Lower leg skin (tissue), 4 donors: ENCODE data around the gene TMEM145. TPM values are rescaled to one million over a fixed set of nuclear protein-coding genes. Genes with fewer than 3 reads are reported as not detected.

Experiments
- DNase-seq, 2 donors: peaks; one replicate each; pipeline ENCODE4 v3.0.0-alpha.2; 2019; ENCODE audit warnings: low spot score in 2 of 2
- H3K4me3 ChIP-seq: fragments of 200-600 bp; sonication (generic); 2 replicates; pipeline ENCODE4 v1.5.1; 2017; ENCODE audit warnings: mild to moderate bottlenecking, low read depth; ENCODE audit not compliant: poor library complexity, severe bottlenecking
- POLR2A ChIP-seq, 2 donors: fragments of 450-650 bp; IDR thresholded peaks; one replicate each; pipeline ENCODE4 v1.6.1; 2016 to 2017; ENCODE audit warnings: antibody characterized with exemption in 2 of 2, mild to moderate bottlenecking in 1 of 2, moderate library complexity in 1 of 2
- WGBS, 2 donors: methylation state at CpG; one replicate each; pipeline ENCODE4 v1.1.5; 2018; 5-methylcytosine and 5-hydroxymethylcytosine counted together
- intact Hi-C: fragments of 100-400 bp; cut with DNase I; formaldehyde crosslinking; loops from one replicate; pipeline ENCODE4 v1.15.0; 2023; ENCODE audit warnings: low total_unique reads
- microRNA-seq, 2 donors: library from miRNA; unstranded; fragments of <30 nt; microRNA quantifications; one replicate each; pipeline ENCODE4, GENCODE V29; 2016; ENCODE audit warnings: borderline replicate concordance in 2 of 2, borderline number of aligned reads in 1 of 2
- total RNA-seq, 4 donors: library from RNA; depleted of rRNA; stranded (reverse); fragments of >200 nt; gene quantifications; one replicate each; pipeline ENCODE4 v1.1.0, GENCODE V29; 2016
- TF ChIP-seq, protein P1 (sequence below), 3 donors: fragments of 450-650 bp; IDR thresholded peaks; one replicate each; pipeline ENCODE4 v1.5.1; 2016; ENCODE audit warnings: antibody characterized with exemption in 3 of 3, mild to moderate bottlenecking in 3 of 3, moderate library complexity in 2 of 3

Gene TMEM145
- total RNA-seq, 4 donors from 2014 or later = 0.88 TPM; not detected in 3

DNA sequence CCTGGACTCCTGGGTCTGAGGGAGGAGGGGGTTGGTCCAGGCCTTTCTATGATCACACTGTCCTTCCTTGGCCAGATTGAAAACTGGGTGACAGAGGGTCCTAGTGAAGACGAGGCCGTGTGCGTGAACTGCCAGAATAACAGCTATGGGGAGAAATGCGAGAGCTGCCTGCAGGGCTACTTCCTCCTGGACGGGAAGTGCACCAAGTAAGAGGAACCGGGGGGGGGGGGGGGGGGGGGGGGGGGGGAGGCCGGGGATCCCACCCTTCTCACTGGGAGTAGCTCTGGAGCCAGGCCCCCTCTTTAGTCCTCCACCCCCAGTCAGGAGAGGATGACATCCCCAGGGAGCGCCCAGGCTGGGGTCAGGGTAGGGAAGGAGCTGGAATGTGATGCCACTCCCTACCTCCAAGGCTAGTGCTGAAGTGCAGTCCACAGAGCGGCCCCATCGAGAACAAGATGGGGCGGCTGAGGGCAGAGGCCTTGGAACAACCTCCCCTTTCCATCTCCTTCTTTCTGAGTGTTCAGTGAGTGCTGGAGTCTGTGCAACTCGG lies 57.6 kb downstream of the TMEM145 start:
- H3K4me3 ChIP-seq = no peak overlapping the region
- no peak for TF ChIP-seq POLR2A (IDR thresholded peaks at IDR 0.05)
- TF ChIP-seq, protein P1, sequence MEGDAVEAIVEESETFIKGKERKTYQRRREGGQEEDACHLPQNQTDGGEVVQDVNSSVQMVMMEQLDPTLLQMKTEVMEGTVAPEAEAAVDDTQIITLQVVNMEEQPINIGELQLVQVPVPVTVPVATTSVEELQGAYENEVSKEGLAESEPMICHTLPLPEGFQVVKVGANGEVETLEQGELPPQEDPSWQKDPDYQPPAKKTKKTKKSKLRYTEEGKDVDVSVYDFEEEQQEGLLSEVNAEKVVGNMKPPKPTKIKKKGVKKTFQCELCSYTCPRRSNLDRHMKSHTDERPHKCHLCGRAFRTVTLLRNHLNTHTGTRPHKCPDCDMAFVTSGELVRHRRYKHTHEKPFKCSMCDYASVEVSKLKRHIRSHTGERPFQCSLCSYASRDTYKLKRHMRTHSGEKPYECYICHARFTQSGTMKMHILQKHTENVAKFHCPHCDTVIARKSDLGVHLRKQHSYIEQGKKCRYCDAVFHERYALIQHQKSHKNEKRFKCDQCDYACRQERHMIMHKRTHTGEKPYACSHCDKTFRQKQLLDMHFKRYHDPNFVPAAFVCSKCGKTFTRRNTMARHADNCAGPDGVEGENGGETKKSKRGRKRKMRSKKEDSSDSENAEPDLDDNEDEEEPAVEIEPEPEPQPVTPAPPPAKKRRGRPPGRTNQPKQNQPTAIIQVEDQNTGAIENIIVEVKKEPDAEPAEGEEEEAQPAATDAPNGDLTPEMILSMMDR (IDR thresholded peaks at IDR 0.05) = no peak
- WGBS, 2 donors = 52 to 75% methylated on average over 9 to 11 of the region's 12 CpGs
- intact Hi-C loops = no loop called here
- no peak for DNase-seq

Small RNA genes lying within 50 kb of the gene (microRNA-seq; reads per million reads assigned to microRNA genes)
- 0 reads per million in 2 donors for gene MIR8077

Other genes with a start within 250 kb of the TMEM145 start
- gene GRIK5, start 243.1 kb upstream of the TMEM145 start, total RNA-seq = 1 to 10 TPM in 1 of 4 donors, under 1 TPM in 3; 0.11 to 1.4 (median 0.82) TPM
- gene ZNF574, start 237.1 kb upstream of the TMEM145 start, total RNA-seq = 10 to 100 TPM; 28.4 to 52.1 (median 30.8) TPM
- gene POU2F2, start 180.9 kb upstream of the TMEM145 start, total RNA-seq = 1 to 10 TPM in 2 of 4 donors, under 1 TPM in 2; 0.67 to 3.8 (median 1.0) TPM
- gene DEDD2, start 95.6 kb upstream of the TMEM145 start, total RNA-seq = 100 to 1,000 TPM in 2 of 4 donors, 10 to 100 TPM in 2; 82.9 to 135 (median 93.5) TPM
- gene ZNF526, start 93.0 kb upstream of the TMEM145 start, total RNA-seq = 10 to 100 TPM in 1 of 4 donors, 1 to 10 TPM in 3; 6.9 to 10.7 (median 8.6) TPM
- 10 to 100 TPM; 31.4 to 42.0 (median 34.1) TPM for gene GSK3A, start 70.7 kb upstream of the TMEM145 start, total RNA-seq
- gene ERF, start 58.2 kb upstream of the TMEM145 start, total RNA-seq = 10 to 100 TPM; 29.9 to 44.0 (median 36.9) TPM
- 10 to 100 TPM; 57.8 to 90.0 (median 59.0) TPM for gene CIC, start 44.1 kb upstream of the TMEM145 start, total RNA-seq
- under 1 TPM in 3 of 4 donors, not detected in 1; 0.23 to 0.30 (median 0.29) TPM for gene PRR19, start 11.2 kb upstream of the TMEM145 start, total RNA-seq
- gene PAFAH1B3, start 10.7 kb upstream of the TMEM145 start, total RNA-seq = 10 to 100 TPM in 3 of 4 donors, 1 to 10 TPM in 1; 4.3 to 18.4 (median 14.0) TPM
- 10 to 100 TPM in 3 of 4 donors, 1 to 10 TPM in 1; 6.1 to 14.1 (median 12.0) TPM for gene MEGF8, start 12.3 kb downstream of the TMEM145 start, total RNA-seq
- gene CNFN, start 77.0 kb downstream of the TMEM145 start, total RNA-seq = 100 to 1,000 TPM; 359 to 606 (median 493) TPM
- 10 to 100 TPM; 20.9 to 96.9 (median 55.9) TPM for gene LIPE, start 114.1 kb downstream of the TMEM145 start, total RNA-seq
- under 1 TPM in 1 of 4 donors, not detected in 3; 0.69 TPM for gene CXCL17, start 129.6 kb downstream of the TMEM145 start, total RNA-seq
- 1 to 10 TPM; 1.2 to 4.6 (median 2.7) TPM for gene CEACAM1, start 215.2 kb downstream of the TMEM145 start, total RNA-seq